ENCODE measurements around the gene CYP11A1.
A peak's percentile ranks its signal among the peaks of the same experiment; 100 is the strongest.

Gene CYP11A1

DNA sequence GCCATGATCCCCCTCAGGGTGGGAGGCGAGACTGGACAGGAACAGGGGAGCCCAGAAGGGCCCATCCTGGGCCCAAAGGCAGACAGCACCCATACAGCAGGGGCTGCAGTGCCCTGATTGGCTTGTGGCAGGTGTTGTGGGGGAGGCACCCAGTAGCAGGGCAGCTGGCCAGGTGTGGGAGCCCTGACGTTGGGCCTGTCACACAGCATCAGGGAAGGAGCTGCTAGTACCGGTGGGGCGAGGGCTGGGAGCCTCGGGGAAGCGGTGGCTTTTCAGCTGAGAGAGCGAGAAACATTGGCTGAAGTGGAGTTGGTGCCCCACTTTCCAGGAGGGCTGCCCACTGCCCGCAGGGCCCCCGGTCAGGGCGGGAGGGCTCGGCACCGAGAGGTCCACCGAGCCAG, 19.7 kb upstream of the CYP11A1 start:
- DNase-seq: no peak

DNA sequence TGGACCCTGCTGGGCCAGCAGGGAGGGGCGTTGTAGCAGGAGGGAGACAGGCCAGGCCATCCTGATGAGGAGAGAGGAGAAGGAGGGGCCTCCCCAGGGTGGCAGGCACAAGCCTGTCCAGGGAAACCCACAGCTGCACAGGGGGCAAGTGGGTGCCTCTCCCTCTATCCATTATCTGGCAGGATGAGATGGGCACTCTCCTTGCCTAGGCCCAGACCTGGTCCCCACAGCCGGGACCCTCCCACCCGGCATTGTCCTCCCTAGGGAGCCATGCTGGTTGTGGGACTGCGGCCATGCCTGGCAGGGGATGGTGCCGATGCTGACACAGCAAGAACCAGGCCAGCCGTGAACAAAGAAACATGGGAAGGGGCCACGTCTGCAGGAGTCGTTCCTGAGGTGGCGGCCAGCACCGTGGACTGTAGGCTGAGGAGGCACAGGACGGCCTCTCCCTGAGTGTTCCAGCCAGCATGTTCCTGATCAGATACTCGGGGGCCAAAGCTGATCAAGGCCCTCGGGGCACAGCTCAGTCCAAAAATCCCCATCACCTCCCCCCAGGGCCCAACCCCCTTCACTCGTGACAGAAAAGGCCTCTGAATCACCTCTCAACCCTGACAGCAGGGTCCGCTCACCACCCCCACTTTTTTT, 19.2 kb upstream of the CYP11A1 start:
- DNase-seq: no peak

DNA sequence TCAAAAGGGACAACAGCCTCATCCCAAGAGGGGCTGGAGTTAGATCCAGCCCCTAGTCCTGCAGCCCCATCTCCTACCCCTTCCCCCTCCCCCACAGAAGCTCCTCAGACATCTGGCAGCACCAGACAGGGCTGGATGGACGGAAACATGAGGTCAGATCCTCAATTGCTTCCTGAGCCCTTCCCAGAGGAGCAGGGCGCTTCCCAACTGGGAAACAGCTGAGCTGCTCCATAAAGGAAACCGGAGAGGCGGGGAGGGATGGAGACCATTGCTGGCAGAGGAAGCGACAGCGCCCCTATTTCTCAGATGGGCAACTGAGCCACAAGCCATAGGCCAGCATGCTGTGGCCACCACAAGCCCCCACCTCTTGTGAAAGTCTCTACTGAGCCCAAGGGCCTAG, 18.3 kb upstream of the CYP11A1 start:
- DNase-seq: no peak

DNA sequence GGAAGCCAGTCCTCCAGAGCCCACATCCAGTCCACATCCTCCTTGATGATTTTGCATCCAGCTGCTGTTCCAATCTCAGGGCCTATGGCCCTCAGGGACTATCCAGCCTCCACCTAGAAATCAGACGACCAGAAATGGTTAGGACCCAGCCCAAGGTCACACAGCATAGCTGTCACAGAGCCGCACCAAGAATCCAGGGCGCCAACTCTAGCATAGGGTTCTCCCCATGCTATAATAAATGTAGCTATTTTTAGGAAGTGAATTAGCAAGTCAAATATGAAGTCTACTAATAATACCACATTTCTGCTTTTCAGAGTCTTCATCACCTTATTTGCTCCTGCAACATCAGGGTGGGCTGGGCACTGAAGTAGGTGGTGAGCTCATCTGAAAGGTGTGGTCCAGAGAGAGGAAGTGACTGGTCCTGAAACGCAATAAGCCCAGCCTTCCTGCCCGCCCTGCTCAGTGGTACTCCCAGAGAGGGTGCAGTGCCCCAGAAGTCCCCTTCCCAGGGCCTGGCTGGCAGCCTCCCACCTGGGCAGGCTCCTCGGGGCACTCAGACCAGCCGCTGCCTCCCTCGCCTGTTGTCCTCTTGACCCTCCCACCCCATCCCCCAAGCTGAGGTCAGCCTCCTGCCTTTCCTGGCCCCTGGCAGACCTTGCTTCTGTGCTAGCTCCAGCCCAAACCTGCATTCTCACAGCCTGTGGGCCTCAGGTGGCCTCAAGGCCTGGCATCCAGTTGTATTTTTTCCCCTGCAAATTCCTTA, 17.6 kb upstream of the CYP11A1 start:
- peak; percentile 40 for DNase-seq

DNA sequence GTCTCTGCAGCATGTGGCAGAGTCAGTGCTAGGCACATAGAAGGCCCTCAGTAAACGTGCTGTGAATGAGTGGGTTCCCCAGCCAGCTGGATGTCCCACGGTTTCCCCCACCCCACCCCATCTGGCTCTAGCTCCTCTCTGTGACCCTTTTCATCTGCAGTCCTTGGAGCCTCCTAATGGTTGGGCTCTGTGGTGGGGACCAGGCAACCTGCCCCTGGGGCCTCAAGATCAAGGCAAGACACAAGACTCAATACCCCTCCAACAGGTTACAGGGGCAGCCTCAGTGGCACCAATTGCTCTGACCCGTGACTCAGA, 17.1 kb upstream of the CYP11A1 start:
- DNase-seq: no peak

DNA sequence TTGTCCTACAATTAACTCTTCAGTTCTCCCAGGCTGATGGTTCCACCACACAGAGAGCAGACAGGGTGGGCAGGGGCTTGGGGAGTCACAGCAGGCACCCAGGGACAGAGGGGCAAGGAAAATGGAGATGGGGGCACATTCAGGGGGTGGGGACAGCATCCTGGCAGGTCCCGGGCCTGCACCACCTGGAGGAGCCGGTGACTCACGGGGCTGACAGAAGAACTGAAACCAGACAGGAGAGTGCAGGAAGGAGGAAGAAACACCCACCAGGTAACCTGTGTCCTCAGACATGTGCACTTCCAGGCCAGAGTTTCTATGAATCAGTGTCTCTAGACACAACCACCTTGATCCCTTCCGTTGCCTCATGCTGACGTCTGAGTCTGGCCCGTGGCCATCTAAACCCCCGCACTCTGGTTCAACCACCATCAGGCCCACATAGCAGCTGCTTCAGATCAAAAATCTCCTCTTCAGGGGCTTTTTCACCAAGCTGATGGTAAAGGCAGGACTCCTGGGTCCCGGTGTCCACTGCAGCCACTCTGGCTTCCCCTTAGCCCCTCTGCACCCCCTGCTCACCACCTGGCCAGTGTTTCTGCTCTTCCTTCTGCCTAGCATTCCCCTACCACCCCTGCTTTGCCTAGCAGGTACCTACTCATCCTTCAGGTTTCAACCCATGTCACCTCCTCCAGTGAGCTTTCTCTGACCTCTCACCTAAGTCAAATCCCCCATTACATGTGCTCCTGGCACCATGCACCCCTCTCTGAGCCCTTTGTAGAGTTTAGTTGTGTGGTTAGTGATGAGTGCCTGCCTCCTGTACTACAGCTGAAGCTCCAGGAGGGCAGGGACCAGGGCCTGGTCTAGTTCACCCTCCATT, 16.5 kb upstream of the CYP11A1 start:
- DNase-seq: peak; percentile 74

DNA sequence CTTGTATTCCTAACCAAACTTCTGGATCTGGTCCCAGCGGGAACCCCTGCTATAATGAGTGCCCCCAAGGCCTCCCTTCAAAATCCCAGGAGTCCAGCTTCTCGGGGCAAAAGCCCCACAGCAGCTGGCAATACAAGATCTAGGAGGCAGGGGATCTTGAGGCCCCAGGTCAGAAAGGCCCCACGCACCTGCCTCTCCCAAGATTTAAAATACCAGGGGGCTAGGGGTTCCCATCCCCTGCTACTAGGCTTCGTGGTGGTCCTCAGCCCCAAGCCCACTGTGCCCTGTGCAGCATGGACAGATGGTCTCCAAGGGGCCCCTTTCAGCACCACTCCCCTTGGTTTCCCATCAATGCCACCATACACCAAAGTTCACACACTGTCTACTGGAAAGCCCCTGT, 15.8 kb upstream of the CYP11A1 start:
- no peak for DNase-seq

DNA sequence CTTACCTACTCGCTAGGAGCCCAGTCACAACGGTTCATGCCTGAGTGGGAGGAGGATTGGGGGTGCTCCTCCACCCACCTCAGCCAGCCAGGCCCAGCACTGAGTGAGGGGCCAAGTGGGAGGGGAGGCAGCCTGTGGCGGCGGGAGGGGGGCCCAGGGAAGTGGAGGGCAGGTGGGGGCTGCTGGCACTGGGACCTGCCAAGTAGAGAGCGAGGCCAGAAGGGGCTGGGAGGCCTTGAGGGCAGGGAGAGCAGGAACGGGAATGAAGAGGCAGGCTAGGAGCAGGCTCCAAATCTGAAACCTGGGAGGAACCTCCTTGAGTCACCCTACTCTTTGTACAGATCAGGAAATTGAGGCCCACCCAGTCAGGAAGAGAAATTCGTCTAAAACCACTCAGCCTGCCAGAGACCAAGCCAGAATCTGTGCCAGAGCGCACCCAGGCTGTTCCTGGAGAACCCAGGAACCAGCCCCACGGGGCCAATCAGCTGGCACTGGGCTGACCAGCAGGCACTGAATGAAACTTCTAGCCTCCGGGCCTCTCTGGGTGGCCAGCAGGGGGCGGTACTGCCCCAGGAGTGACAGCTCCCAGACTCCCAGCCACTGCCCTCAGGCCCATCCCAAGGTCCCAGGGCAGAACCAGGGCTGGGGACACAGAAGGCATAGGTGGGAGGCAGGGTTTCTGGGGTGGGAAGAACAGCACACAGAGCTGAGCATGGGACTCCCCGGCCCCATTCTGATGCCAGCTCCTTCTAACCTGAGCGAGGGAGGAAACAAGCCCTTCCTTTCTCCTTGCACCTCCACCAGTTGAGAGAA, 14.8 kb upstream of the CYP11A1 start:
- peak; percentile 71 for DNase-seq

GRCh38 chr15:74381481-74381880, 14.0 kb upstream of the CYP11A1 start:
- DNase-seq: no peak

DNA sequence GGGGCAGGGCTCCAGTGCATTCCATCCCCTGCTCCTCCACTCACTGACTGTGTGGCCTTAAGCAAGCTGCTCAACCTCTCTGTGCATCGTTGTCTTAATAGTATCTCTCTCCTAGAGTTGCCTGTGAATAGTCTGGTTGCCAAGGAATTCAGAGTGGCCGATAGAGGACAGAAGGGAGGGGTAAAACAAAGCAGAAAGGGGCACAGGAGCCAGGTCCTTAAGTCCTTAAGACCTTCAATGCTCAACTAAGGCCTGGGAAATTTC, 13.7 kb upstream of the CYP11A1 start:
- DNase-seq: no peak

- no peak for DNase-seq
Observed at GRCh38 chr15:74380361-74381189, 13.1 kb upstream of the CYP11A1 start.

GRCh38 chr15:74378848-74379247, 11.4 kb upstream of the CYP11A1 start:
- DNase-seq: peak; percentile 77

GRCh38 chr15:74377831-74378766, 10.7 kb upstream of the CYP11A1 start:
- no peak for DNase-seq

DNA sequence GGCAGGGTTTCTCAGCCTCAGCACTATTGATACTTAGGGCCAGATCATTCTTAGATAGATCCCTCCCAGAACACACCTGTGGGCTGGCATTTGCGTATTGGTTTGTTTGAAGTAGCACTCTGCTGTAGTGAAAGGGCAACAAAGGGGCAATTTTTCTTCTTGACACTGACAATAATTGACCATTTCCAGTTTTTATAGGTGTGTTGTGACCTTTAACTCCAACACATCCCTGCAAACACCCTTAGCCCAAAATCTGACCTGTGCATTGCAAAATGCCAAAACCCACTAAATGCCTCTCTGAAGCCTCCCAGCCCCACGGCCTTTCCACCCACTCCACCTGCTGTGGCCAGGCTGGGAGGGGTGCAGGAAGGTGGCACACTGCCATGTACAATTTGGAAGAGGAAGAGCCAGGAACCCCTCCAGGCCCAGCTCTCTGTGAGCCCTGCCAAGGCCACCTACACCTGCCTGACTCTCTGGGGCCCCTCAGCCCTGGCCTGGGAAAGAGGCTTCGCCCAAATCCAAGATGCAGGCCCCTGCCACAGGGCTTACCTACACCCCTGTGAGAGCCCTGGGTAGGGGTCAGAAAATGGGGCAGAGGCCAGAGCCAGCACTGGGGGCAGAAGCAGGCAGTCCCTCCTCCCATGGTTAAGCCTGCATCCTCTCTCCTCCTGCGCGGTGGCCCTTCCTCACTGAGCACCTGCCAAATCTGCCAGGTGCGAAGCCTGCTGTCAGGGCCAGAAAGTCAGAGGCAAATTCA, 9.6 kb upstream of the CYP11A1 start:
- no peak for DNase-seq

GRCh38 chr15:74376226-74376625, 8.8 kb upstream of the CYP11A1 start:
- no peak for DNase-seq

GRCh38 chr15:74375303-74375693, 7.9 kb upstream of the CYP11A1 start:
- peak; percentile 87 for DNase-seq

- DNase-seq: no peak
Observed at GRCh38 chr15:74374648-74375302, 7.3 kb upstream of the CYP11A1 start.

DNA sequence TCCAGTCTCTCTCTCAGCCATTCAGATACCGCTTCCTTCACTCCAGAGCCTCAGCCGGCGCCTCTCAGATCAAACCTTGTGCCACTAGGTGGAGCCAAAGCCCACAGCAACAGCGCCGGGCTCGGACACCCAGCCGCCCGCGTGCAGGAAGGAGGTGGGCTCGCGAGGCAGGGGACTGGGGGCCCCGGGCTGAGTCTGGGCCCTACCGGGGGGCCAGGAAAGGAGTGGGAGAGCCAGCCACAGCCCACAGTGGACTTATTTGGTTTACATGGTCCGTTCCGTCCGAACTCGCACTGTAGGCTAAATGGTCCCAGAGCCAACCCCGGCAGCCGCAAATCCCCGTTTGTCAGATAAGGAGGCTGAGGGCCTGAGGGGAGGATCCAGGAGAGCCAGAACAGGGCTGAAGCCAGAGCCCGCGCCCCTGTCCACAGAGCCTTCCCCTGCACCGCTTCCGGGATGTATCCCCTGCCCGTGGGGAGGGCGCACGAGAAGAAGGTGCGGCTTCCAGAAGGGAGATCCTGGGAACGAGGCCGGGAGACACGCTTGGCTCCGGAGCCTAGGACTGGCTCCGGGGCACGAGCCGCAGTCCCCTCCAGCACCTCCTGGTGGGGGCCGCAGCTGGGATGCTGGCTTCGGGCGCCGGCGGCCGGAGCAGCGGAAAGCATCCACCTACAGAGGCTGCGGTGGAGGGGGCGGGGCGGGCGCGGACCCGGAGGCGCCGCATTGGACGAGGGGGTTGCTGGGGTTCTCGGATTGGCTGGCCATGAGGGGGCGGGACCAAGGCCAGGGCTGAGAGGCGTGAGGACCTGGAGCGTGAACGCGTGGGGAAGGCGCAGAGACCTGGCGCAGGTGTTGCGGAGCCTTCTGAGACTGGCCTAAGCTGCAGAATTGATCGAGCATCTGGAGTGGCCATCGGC, 6.5 kb upstream of the CYP11A1 start:
- DNase-seq: peak; percentile 97
